Measurements from ENCODE around the gene MRPL21.

- TF ChIP-seq POLR2A (IDR thresholded peaks at IDR 0.05), result no peak
- no peak for TF ChIP-seq CTCF (IDR thresholded peaks at IDR 0.05 in 4 of 5, conservative IDR thresholded peaks at IDR 0.05 in 1 of 5)
Observed at GRCh38 chr11:68950762-68951161, 47.1 kb upstream of the MRPL21 start.

Measured in gastrocnemius medialis (tissue), 4 donors.